Stomach (tissue), 9 donors: ENCODE data around the gene RDX. TPM values are rescaled to one million over a fixed set of nuclear protein-coding genes. Genes with fewer than 3 reads are reported as not detected.
"Not testable (repeated sequence)": the region's sequence is repeated elsewhere in the genome, so short reads cannot be mapped to it uniquely, and the experiment has no call there.

Experiments used
- DNase-seq, 2 donors: peaks; one replicate each; pipeline versions ENCODE4 v3.0.0 to v3.0.0-alpha.2; 2013 to 2019
- H3K27ac ChIP-seq, 5 donors: fragments of 200-600 bp in 4 of 5; sonication (generic) in 4 of 5; one replicate each; pipeline ENCODE4 v1.5.1; 2013 to 2019; ENCODE audit warnings: mild to moderate bottlenecking in 1 of 5, moderate library complexity in 1 of 5
- H3K27me3 ChIP-seq, 3 donors: fragments of 200-600 bp; sonication (generic); one replicate each; pipeline ENCODE4 v1.5.1; 2017 to 2019; ENCODE audit warnings: mixed run types in 1 of 3
- H3K36me3 ChIP-seq, 4 donors: fragments of 200-600 bp; sonication (generic); 1 replicate in 3 of 4; 2 replicates in 1 of 4; pipeline ENCODE4 v1.5.1; 2016 to 2019
- H3K4me1 ChIP-seq, 4 donors: fragments of 200-600 bp; sonication (generic); one replicate each; pipeline ENCODE4 v1.5.1; 2016 to 2019
- H3K4me3 ChIP-seq, 4 donors: fragments of 200-600 bp; sonication (generic) in 3 of 4; one replicate each; pipeline ENCODE4 v1.5.1; 2016 to 2019; ENCODE audit warnings: mild to moderate bottlenecking in 1 of 4
- H3K9me3 ChIP-seq, 4 donors: fragments of 200-600 bp; sonication (generic); one replicate each; pipeline ENCODE4 v1.5.1; 2016 to 2019
- EP300 ChIP-seq: sonication (generic); formaldehyde crosslinking; IDR thresholded peaks from one replicate; pipeline ENCODE4 v1.6.1; 2017; ENCODE audit warnings: antibody characterized with exemption
- POLR2A ChIP-seq, 4 donors: fragments of 450-650 bp; IDR thresholded peaks; one replicate each; pipeline ENCODE4 v1.6.1; 2016; ENCODE audit warnings: antibody characterized with exemption in 4 of 4, control low read depth in 2 of 4, mild to moderate bottlenecking in 1 of 4, moderate library complexity in 1 of 4
- POLR2AphosphoS5 ChIP-seq, 3 donors: sonication (generic); formaldehyde crosslinking; IDR thresholded peaks; one replicate each; pipeline ENCODE4 v1.6.1; 2016; ENCODE audit warnings: antibody characterized with exemption in 3 of 3
- WGBS, 5 donors: extraction: QIAGEN DNeasy Blood & Tissue Kit in 3 of 5; methylation state at CpG; one replicate each; pipeline versions ENCODE4 v1.1.5 to v1.1.7; 2013 to 2018; 5-methylcytosine and 5-hydroxymethylcytosine counted together
- intact Hi-C: fragments of 100-400 bp; cut with DNase I; formaldehyde crosslinking; loops from one replicate; pipeline ENCODE4 v1.15.1; 2023; ENCODE audit warnings: low total_unique reads
- polyA plus RNA-seq, 3 donors: library from polyadenylated mRNA; stranded (reverse); fragments of 200-250 nt; gene quantifications; one replicate each; pipeline ENCODE4 v1.2.3, GENCODE V29; 2013
- total RNA-seq, 5 donors: library from RNA; depleted of rRNA; stranded (reverse); fragments of >200 nt; gene quantifications; one replicate each; pipeline versions ENCODE4 v1.1.0 to v1.2.3, GENCODE V29; 2014 to 2016
- TF ChIP-seq, protein P1 (sequence below), 7 experiments: fragments of 450-650 bp in 4 of 7; fragments of 200-600 bp in 3 of 7; sonication (generic) in 3 of 7; IDR thresholded peaks; one replicate each; pipeline ENCODE4 v1.5.1; 2016 to 2019; ENCODE audit warnings: antibody characterized with exemption in 7 of 7, control low read depth in 2 of 7, mild to moderate bottlenecking in 1 of 7
- donor health status: healthy with polysubstance abuse.
- donor health status: Bipolar disorder and iron deficiency.
- donor health status: healthy.

RDX gene
- total and polyA plus RNA-seq, 8 donors = 18.1 to 426 (median 55.4) TPM

DNA sequence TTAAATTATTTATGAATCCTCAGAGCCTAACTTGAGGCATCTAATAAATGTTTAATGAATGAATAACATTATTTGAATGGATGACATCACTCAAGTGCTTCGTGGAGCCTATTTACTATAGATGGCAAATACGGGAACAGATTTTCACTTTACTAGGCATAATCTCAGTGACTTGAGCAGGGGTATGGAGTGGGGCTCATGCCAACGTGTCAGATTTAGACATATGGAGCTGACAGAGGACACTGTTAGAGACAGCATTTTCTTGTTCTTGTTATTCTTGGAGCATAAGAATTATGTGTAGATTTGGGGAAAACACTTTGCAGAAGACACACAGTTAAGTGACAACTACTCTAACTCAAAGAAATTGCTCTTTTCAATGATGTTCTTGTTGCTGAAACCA, 78.5 kb downstream of the RDX start:
- Histone ChIP-seq H3K4me1 (no peaks in the 10 kb centered on the region), H3K4me3 (no peak overlapping the region), H3K36me3 (peaks cover 0 to 8% (median 4%) of the 10 kb centered on the region in 4 donors), H3K9me3 (no peaks in the 10 kb centered on the region), H3K27ac (no peak overlapping the region), H3K27me3 (no peaks in the 10 kb centered on the region)
- no peak for DNase-seq
- no peak for TF ChIP-seq POLR2AphosphoS5 (IDR thresholded peaks at IDR 0.05)
- TF ChIP-seq EP300 = no peak
- TF ChIP-seq POLR2A (IDR thresholded peaks at IDR 0.05) = no peak
- TF ChIP-seq, protein P1, sequence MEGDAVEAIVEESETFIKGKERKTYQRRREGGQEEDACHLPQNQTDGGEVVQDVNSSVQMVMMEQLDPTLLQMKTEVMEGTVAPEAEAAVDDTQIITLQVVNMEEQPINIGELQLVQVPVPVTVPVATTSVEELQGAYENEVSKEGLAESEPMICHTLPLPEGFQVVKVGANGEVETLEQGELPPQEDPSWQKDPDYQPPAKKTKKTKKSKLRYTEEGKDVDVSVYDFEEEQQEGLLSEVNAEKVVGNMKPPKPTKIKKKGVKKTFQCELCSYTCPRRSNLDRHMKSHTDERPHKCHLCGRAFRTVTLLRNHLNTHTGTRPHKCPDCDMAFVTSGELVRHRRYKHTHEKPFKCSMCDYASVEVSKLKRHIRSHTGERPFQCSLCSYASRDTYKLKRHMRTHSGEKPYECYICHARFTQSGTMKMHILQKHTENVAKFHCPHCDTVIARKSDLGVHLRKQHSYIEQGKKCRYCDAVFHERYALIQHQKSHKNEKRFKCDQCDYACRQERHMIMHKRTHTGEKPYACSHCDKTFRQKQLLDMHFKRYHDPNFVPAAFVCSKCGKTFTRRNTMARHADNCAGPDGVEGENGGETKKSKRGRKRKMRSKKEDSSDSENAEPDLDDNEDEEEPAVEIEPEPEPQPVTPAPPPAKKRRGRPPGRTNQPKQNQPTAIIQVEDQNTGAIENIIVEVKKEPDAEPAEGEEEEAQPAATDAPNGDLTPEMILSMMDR (IDR thresholded peaks at IDR 0.05) = no peak
- WGBS, 5 donors = 46 to 53% (median 47%) methylated on average over 3 of the region's 3 CpGs
- intact Hi-C loops = no loop called here

DNA sequence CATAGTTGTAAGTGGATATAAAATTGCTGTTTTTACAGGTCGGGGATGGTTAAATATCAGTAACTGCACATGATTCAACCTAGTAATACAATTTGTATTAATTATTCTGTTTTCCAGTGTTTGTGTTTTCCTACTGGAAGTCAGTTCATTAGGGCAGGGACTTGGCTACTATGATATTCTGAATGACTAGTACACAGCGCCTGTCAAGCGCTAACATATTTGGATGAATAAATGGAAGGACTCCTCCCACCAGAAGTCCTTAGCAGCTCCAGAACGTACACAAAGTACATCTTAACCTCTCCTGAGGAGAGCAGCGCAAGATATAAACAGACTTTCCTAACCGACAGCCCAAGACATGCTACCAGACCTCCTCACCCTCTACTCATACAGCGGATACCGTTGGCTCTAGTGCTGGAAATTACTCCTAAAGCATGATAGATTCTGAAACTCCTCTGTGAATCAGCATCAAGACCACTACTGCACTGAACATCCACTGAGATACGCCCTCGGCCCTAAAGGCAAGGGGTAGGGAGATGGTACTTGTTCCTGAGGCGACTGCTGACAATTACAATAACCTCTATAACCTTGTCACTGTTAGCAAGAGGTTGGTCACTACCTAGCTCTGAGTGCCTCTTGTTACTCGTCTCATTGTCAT, 79.1 kb downstream of the RDX start:
- H3K4me1 ChIP-seq = no peaks in the 10 kb centered on the region
- no peaks in the 10 kb centered on the region for H3K27me3 ChIP-seq
- TF ChIP-seq EP300 (no peak), POLR2A (IDR thresholded peaks at IDR 0.05) (no peak), POLR2AphosphoS5 (IDR thresholded peaks at IDR 0.05) (no peak)
- TF ChIP-seq, protein P1 (IDR thresholded peaks at IDR 0.05) = no peak
- no peak overlapping the region for H3K27ac ChIP-seq
- H3K9me3 ChIP-seq = no peaks in the 10 kb centered on the region
- DNase-seq = no peak
- no peak overlapping the region for H3K4me3 ChIP-seq
- 68 to 82% (median 81%) methylated on average over 12 of the region's 12 CpGs for WGBS, 5 donors
- intact Hi-C loops = no loop called here
- H3K36me3 ChIP-seq = peaks cover 0 to 8% (median 4%) of the 10 kb centered on the region in 4 donors

DNA sequence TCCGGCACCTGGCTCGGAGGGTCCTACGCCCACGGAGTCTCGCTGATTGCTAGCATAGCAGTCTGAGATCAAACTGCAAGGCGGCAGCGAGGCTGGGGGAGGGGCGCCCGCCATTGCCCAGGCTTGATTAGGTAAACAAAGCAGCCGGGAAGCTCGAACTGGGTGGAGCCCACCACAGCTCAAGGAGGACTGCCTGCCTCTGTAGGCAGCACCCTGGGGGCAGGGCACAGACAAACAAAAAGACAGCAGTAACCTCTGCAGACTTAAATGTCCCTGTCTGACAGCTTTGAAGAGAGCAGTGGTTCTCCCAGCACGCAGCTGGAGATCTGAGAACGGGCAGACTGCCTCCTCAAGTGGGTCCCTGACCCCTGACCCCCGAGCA, 87.1 kb downstream of the RDX start:
- not testable (repeated sequence) for H3K27me3 ChIP-seq, H3K27ac ChIP-seq, H3K9me3 ChIP-seq, H3K4me1 ChIP-seq, DNase-seq, H3K36me3 ChIP-seq
- peak overlapping the region; percentile 25 to 49 (median 32) for H3K4me3 ChIP-seq
- WGBS, 5 donors = 0 to 5% (median 0%) methylated on average over 1 to 9 of the region's 14 CpGs
- intact Hi-C loops = loop anchor here (10.0 kb wide), 1 partner anchor 225 kb away; no protein-coding TSS in a partner anchor

DNA sequence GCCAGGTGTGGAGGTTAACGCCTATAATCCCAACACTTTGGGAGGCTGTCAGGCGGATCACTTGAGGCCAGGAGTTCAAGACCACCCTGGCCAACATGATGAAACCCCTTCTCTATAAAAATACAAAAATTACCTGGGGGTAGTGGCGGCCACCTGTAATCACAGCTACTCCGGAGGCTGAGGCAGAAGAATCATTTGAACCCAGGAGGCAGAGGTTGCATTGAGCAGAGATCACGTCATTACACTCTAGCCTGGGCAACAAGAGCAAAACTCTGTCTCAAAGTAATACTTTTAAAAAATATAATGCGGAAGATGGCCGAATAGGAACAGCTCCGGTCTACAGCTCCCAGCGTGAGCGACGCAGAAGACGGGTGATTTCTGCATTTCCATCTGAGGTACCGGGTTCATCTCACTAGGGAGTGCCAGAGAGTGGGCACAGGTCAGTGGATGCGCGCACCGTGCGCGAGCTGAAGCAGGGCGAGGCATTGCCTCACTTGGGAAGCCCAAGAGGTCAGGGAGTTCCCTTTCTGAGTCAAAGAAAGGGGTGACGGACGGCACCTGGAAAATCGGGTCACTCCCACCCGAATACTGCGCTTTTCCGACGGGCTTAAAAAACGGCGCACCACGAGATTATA, 87.6 kb downstream of the RDX start:
- H3K9me3 ChIP-seq, DNase-seq, H3K27ac ChIP-seq, H3K4me1 ChIP-seq, H3K27me3 ChIP-seq, H3K36me3 ChIP-seq: not testable (repeated sequence)
- intact Hi-C loops = loop anchor here (10.0 kb wide), 1 partner anchor 226 kb away; no protein-coding TSS in a partner anchor
- H3K4me3 ChIP-seq = peak overlapping the region; percentile 25 to 49 (median 32)
- 35 to 72% (median 49%) methylated on average over 15 to 26 of the region's 29 CpGs for WGBS, 5 donors

DNA sequence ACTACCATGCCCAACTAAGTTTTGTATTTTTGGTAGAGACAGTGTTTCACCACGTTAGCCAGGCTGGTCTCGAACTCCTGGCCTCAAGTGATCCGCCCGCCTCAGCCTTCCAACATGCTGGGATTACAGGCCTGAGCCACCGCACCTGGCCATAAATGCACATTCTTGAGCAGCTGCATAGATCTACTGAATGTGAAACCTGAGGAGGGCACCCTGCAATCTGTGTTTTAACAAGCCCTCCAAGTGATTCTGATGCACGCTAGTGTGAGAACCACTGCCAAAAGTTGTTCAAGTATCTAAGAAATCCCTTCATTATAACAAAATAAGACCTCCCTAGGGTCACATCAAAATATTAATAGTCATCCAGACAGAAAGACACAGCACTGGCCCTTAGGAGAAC, 89.3 kb downstream of the RDX start:
- H3K4me1 ChIP-seq = peaks cover 0 to 5% (median 0%) of the 10 kb centered on the region in 4 donors
- 92 to 99% (median 95%) methylated on average over 6 of the region's 6 CpGs for WGBS, 5 donors
- intact Hi-C loops = loop anchor here (10.0 kb wide), 1 partner anchor 228 kb away; no protein-coding TSS in a partner anchor

More for the DNA sequence above, 89.3 kb downstream of the RDX start:
- Histone ChIP-seq H3K9me3 (no peaks in the 10 kb centered on the region), H3K4me3 (no peak overlapping the region), H3K36me3 (no peaks in the 10 kb centered on the region), H3K27ac (no peak overlapping the region), H3K27me3 (no peaks in the 10 kb centered on the region)
- TF ChIP-seq, protein P1 (IDR thresholded peaks at IDR 0.05) = no peak
- DNase-seq = no peak
